Esophagus squamous epithelium (tissue), 5 donors: Measurements from ENCODE around the gene EPHA2. TPM values are rescaled to one million over a fixed set of nuclear protein-coding genes. Genes with fewer than 3 reads are reported as not detected.

Experiments
- DNase-seq: peaks from one replicate; lab custom pipeline; 2025; lab: John Stamatoyannopoulos, UW
- H3K27ac ChIP-seq, 4 donors: fragments of 200-600 bp; sonication (generic); one replicate each; pipeline ENCODE4 v1.5.1; 2016 to 2019; ENCODE audit warnings: mild to moderate bottlenecking in 1 of 4
- H3K27me3 ChIP-seq, 4 donors: fragments of 200-600 bp; sonication (generic); 1 replicate in 3 of 4; 2 replicates in 1 of 4; pipeline versions ENCODE4 v1.5.1 to v1.6.0; 2017 to 2021; ENCODE audit warnings: antibody characterized with exemption in 1 of 4
- H3K36me3 ChIP-seq, 3 donors: fragments of 200-600 bp; sonication (generic); one replicate each; pipeline ENCODE4 v1.5.1; 2016 to 2019
- H3K4me1 ChIP-seq, 3 donors: fragments of 200-600 bp; sonication (generic); one replicate each; pipeline ENCODE4 v1.5.1; 2017 to 2019
- H3K4me3 ChIP-seq, 4 donors: fragments of 200-600 bp; sonication (generic); 1 replicate in 3 of 4; 2 replicates in 1 of 4; pipeline ENCODE4 v1.5.1; 2016 to 2019; ENCODE audit warnings: mild to moderate bottlenecking in 2 of 4, moderate library complexity in 1 of 4
- H3K9me3 ChIP-seq, 3 donors: fragments of 200-600 bp; sonication (generic); one replicate each; pipeline ENCODE4 v1.5.1; 2016 to 2019
- POLR2A ChIP-seq, 4 donors: fragments of 450-650 bp; IDR thresholded peaks; one replicate each; pipeline ENCODE4 v1.6.1; 2017; ENCODE audit warnings: antibody characterized with exemption in 4 of 4, mild to moderate bottlenecking in 4 of 4, moderate library complexity in 3 of 4
- WGBS, 2 donors: methylation state at CpG; one replicate each; pipeline ENCODE4 v1.1.5; 2018; 5-methylcytosine and 5-hydroxymethylcytosine counted together
- intact Hi-C: fragments of 100-400 bp; cut with DNase I; formaldehyde crosslinking; loops from one replicate; pipeline ENCODE4 v1.15.0; 2022
- total RNA-seq, 4 donors: library from RNA; depleted of rRNA; stranded (reverse); fragments of >200 nt; gene quantifications; one replicate each; pipeline ENCODE4 v1.1.0, GENCODE V29; 2016
- TF ChIP-seq, protein P1 (sequence below), 6 experiments: fragments of 450-650 bp in 4 of 6; fragments of 200-600 bp in 2 of 6; sonication (generic) in 2 of 6; IDR thresholded peaks; one replicate each; pipeline ENCODE4 v1.5.1; 2016 to 2019; ENCODE audit warnings: antibody characterized with exemption in 6 of 6, mild to moderate bottlenecking in 4 of 6, moderate library complexity in 4 of 6
- donor health status: DM: yes; HTN: yes; CAD: no.

Gene EPHA2
- total RNA-seq, 4 donors from 2014 or later = 87.5 to 225 (median 137) TPM

DNA sequence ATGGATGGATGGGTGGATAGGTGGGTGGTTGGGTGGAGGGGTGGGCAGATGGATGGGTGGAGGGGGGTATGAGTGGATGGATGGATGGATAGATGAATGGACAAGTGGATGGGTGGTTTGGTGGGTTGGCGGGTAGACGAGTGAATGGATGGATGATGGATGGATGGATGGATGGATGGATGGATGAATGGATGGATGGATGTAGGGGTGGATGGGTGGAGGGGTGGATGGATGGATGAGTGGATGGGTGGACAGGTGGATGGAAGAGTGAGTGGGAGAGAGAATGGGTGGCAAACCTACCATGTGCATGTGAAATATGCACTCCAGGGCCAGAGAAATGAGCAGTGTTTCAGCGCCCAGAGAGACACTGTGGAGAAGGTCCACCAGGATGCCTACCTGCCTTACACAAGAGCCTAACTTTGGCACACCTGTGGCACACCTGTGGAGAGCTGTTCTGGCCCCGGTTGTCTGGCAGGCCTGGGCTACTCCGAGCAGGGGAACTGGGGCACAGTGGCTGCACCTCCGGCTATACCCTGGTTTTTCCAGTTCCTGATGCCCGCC lies 12.8 kb downstream of the EPHA2 start:
- peaks cover 63 to 99% (median 80%) of the 10 kb centered on the region in 3 donors for H3K4me1 ChIP-seq
- peaks cover 6 to 64% (median 32%) of the 10 kb centered on the region in 3 donors for H3K36me3 ChIP-seq
- H3K27ac ChIP-seq = peak overlapping the region; percentile 87 to 91 (median 89)
- no peaks in the 10 kb centered on the region for H3K27me3 ChIP-seq
- H3K4me3 ChIP-seq = no peak overlapping the region
- intact Hi-C loops = no loop called here
- no peak for DNase-seq
- no peaks in the 10 kb centered on the region for H3K9me3 ChIP-seq
- TF ChIP-seq, protein P1, sequence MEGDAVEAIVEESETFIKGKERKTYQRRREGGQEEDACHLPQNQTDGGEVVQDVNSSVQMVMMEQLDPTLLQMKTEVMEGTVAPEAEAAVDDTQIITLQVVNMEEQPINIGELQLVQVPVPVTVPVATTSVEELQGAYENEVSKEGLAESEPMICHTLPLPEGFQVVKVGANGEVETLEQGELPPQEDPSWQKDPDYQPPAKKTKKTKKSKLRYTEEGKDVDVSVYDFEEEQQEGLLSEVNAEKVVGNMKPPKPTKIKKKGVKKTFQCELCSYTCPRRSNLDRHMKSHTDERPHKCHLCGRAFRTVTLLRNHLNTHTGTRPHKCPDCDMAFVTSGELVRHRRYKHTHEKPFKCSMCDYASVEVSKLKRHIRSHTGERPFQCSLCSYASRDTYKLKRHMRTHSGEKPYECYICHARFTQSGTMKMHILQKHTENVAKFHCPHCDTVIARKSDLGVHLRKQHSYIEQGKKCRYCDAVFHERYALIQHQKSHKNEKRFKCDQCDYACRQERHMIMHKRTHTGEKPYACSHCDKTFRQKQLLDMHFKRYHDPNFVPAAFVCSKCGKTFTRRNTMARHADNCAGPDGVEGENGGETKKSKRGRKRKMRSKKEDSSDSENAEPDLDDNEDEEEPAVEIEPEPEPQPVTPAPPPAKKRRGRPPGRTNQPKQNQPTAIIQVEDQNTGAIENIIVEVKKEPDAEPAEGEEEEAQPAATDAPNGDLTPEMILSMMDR (IDR thresholded peaks at IDR 0.05) = no peak
- peak in 1 of 4 donors; percentile 16 for TF ChIP-seq POLR2A (IDR thresholded peaks at IDR 0.05)
- 69 to 77% methylated on average over 5 to 6 of the region's 7 CpGs for WGBS, 2 donors

DNA sequence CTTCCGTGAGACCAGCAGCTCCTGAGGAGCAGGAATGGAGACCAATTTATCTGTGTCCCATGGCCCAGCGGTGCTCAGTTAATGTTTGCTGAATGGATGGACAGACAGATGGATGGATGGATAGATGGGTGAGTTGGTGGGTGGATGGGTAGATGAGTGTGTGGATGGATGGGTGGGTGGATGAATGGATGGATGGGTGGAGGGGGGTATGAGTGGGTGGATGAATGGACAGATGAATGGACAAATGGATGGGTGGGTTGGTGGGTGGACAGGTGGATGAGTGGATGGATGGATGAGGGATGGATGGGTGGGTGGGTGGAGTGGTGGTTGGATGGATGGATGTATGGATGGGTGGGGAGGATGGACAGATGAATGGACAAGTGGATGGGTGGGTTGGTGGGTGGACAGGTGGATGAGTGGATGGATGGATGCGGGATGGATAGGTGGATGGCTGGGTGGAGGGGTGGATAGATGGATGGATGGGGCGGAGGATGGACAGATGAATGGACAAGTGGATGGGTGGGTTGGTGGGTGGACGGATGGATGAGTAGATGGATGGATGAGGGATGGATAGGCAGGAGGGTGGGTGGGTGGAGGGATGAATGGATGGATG lies 13.4 kb downstream of the EPHA2 start:
- Histone ChIP-seq H3K4me3 (peak overlapping the region in 1 of 4 donors; percentile 12), H3K27me3 (no peaks in the 10 kb centered on the region), H3K4me1 (peaks cover 63 to 93% (median 80%) of the 10 kb centered on the region in 3 donors), H3K9me3 (no peaks in the 10 kb centered on the region), H3K36me3 (peaks cover 10 to 64% (median 33%) of the 10 kb centered on the region in 3 donors), H3K27ac (peak overlapping the region; percentile 54 to 91 (median 89))
- WGBS, 2 donors = 81 to 88% methylated on average over 5 of the region's 5 CpGs
- TF ChIP-seq POLR2A (IDR thresholded peaks at IDR 0.05) = no peak
- TF ChIP-seq, protein P1 (IDR thresholded peaks at IDR 0.05) = no peak
- DNase-seq = no peak
- intact Hi-C loops = no loop called here

DNA sequence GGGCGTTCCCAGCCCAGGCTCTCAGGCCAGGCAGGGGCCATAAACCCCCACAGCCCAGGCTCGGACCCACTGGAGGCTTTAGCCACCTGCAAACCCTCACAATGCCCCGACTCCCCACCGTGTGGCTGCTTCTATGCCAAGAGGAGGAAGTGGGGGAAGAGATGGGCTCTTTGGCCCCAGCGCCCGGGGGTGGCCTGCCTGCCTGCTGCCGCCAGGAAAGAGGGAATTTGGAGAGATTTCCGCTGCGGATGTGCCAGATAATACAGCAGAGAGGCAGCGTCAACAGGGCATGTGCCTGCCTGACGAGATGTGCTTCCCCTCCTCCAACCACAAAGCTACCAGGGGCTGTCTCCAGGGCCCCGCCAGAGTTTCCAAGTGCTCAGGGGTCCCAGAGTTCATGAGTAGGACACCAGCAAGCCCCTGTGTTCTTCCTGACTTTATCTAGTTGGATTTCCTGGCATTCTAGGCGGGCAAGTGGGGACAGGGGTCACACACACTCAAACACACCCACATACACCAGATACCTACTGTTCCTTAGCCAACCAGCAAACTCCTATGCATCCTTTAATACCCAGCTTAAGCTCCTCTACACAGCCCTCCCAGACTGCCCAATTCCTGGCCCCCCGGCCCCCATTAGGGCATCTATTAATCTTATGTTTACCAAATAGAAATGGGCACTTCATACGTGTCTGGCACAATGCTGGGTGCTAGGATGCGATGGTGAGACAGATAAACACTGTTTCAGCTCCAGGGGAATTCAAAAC lies 14.1 kb downstream of the EPHA2 start:
- no peak for DNase-seq
- Histone ChIP-seq H3K4me3 (peak overlapping the region in 2 of 4 donors; percentile 3 to 12), H3K27me3 (no peaks in the 10 kb centered on the region), H3K27ac (peak overlapping the region; percentile 54 to 91 (median 89)), H3K36me3 (peaks cover 13 to 64% (median 34%) of the 10 kb centered on the region in 3 donors), H3K4me1 (peaks cover 60 to 86% (median 73%) of the 10 kb centered on the region in 3 donors), H3K9me3 (no peaks in the 10 kb centered on the region)
- WGBS, 2 donors = 20 to 30% methylated on average over 4 to 11 of the region's 16 CpGs
- intact Hi-C loops = no loop called here
- no peak for TF ChIP-seq POLR2A (IDR thresholded peaks at IDR 0.05)
- TF ChIP-seq, protein P1 (IDR thresholded peaks at IDR 0.05) = peak in 1 of 6 experiments; percentile 23

DNA sequence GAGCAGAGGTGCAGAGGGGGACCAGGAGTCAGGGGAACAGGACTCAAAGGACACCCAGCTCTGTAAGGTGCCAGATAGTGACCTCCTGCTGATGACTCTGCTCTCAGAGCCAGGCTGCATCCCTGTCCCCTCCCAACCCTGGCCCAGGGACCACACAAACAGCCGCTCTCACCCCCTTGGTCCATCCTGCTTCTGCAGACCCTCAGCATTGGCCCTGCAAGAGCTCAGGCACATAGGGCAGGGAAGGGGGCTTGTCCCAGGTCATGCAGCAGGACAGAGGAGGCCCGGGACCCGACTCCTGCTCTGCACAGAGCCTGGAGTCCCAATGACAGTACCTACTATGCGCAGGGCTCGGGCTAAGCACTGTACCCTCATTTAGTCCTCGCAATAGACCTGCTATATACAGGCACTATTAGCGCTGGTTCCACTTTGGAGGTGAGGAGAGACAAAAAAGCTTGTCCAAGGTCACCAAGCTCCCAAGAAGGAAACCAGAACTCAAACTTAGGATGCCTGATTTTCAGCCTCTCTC lies 15.7 kb downstream of the EPHA2 start:
- Histone ChIP-seq H3K9me3 (no peaks in the 10 kb centered on the region), H3K27me3 (no peaks in the 10 kb centered on the region), H3K4me1 (peaks cover 43 to 69% (median 57%) of the 10 kb centered on the region in 3 donors), H3K4me3 (no peak overlapping the region), H3K27ac (peak overlapping the region; percentile 50 to 91 (median 81)), H3K36me3 (peaks cover 24 to 80% (median 43%) of the 10 kb centered on the region in 3 donors)
- intact Hi-C loops = no loop called here
- no peak for DNase-seq
- WGBS, 2 donors = 98 to 100% methylated on average over 2 to 4 of the region's 7 CpGs
- no peak for TF ChIP-seq POLR2A (IDR thresholded peaks at IDR 0.05)
- TF ChIP-seq, protein P1 (IDR thresholded peaks at IDR 0.05) = no peak
